ENCODE measurements around the gene PRDM16. TPM values are rescaled to one million over a fixed set of nuclear protein-coding genes. Genes with fewer than 3 reads are reported as not detected.

The PRDM16 gene
- polyA plus RNA-seq, 1 of the 3 experiments (the other 2 are of a cell fraction): not detected

DNA sequence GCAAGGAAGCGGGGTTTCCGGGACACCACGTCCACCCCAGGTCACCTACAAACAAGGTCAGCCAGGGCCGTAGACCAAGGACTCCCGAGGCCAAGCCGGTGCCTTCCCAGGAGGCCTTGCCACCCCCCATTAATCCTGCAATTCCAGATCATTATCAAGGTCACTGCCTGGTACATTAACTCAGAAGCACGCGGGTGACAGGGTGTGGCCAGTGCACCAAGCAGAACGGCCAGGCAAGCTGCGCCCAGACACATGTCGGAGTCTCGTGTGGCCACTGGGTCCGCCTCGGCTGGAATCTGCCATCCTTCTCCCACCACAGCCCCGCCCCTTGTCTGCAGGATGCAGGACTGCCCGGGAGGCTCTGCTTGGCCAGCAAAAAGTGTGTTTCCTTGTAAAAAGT lies 144.7 kb downstream of the PRDM16 start (continued):
- TF ChIP-seq, protein P1, sequence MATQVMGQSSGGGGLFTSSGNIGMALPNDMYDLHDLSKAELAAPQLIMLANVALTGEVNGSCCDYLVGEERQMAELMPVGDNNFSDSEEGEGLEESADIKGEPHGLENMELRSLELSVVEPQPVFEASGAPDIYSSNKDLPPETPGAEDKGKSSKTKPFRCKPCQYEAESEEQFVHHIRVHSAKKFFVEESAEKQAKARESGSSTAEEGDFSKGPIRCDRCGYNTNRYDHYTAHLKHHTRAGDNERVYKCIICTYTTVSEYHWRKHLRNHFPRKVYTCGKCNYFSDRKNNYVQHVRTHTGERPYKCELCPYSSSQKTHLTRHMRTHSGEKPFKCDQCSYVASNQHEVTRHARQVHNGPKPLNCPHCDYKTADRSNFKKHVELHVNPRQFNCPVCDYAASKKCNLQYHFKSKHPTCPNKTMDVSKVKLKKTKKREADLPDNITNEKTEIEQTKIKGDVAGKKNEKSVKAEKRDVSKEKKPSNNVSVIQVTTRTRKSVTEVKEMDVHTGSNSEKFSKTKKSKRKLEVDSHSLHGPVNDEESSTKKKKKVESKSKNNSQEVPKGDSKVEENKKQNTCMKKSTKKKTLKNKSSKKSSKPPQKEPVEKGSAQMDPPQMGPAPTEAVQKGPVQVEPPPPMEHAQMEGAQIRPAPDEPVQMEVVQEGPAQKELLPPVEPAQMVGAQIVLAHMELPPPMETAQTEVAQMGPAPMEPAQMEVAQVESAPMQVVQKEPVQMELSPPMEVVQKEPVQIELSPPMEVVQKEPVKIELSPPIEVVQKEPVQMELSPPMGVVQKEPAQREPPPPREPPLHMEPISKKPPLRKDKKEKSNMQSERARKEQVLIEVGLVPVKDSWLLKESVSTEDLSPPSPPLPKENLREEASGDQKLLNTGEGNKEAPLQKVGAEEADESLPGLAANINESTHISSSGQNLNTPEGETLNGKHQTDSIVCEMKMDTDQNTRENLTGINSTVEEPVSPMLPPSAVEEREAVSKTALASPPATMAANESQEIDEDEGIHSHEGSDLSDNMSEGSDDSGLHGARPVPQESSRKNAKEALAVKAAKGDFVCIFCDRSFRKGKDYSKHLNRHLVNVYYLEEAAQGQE (IDR thresholded peaks at IDR 0.05; ENCODE audit: low read depth, low read length): no peak
- TF ChIP-seq CHD2 (IDR thresholded peaks at IDR 0.05; ENCODE audit: low read length, partially characterized antibody) (no peak), TEAD4 (IDR thresholded peaks at IDR 0.05; ENCODE audit: borderline replicate concordance, insufficient read depth) (no peak), RXRA (IDR thresholded peaks at IDR 0.05; ENCODE audit: borderline replicate concordance, low read depth) (no peak), RAD21 (IDR thresholded peaks at IDR 0.05; ENCODE audit: low read length) (no peak)

DNA sequence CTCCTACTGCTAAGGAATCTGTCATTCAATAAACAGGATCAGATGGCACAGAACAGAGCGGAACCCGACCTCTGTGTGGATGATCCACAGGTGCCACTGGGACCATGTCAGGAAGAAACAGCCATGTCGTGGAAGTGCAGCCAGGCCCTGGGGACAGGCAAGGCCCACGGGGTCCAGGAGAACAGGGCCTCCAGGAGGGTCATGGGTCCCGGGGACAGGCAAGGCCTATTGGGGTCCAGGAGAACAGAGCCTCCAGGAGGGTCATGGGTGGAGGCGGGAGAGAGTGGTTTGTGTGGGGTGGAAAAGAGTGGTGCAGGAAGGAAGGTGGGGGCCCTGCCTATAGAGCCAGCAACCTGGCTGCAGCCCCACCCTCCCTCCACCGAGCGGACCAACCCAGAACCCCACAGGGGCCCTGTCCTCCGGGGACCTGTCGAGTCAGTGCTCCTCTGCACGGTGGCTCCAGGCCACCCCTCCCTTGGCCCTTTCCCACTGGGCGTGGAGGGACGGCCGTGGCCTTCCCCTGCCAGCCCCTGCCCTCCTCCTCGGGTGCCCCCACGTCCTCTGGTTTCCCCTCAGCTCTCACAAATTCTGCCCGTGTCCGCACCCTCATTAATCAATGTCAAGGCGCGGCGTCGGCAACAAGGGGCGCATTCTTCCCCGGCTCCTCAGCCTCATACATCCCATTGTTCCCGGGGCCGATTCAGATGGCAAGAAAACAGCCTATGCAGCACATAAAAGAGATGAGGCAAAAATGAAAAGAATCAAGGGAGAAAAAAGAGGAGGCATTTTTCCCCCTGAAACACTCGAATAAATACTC lies 146.4 kb downstream of the PRDM16 start:
- no peak overlapping the region for H3K27ac ChIP-seq (ENCODE audit: low read depth in 2 of 2, low read length in 1 of 2)
- H3F3A ChIP-seq (replicated peaks; ENCODE audit: insufficient read depth): no peaks in the 10 kb centered on the region
- H3K36me3 ChIP-seq (replicated peaks in 1 of 2; ENCODE audit: control insufficient read depth in 1 of 2, insufficient read depth in 2 of 2, low read length in 1 of 2): no peaks in the 10 kb centered on the region
- no peak overlapping the region for H3K4me3 ChIP-seq (ENCODE audit: low read depth in 2 of 2, low read length in 1 of 2)
- no peaks in the 10 kb centered on the region for H3K9me2 ChIP-seq
- TF ChIP-seq, protein P2, sequence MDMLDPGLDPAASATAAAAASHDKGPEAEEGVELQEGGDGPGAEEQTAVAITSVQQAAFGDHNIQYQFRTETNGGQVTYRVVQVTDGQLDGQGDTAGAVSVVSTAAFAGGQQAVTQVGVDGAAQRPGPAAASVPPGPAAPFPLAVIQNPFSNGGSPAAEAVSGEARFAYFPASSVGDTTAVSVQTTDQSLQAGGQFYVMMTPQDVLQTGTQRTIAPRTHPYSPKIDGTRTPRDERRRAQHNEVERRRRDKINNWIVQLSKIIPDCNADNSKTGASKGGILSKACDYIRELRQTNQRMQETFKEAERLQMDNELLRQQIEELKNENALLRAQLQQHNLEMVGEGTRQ (IDR thresholded peaks at IDR 0.05; ENCODE audit: borderline replicate concordance, low read depth, low read length): no peak
- 52% methylated on average over 20 of the region's 27 CpGs for WGBS (ENCODE audit: low lambda C conversion rate)
- no peaks in the 10 kb centered on the region for H3K79me2 ChIP-seq (ENCODE audit: insufficient read depth)
- H3K4me2 ChIP-seq: no peak overlapping the region
- ChIA-PET CTCF (no interaction called here), POLR2A (no interaction called here)
- no peak overlapping the region for H2AFZ ChIP-seq (ENCODE audit: low read depth)
- H4K20me1 ChIP-seq (ENCODE audit: insufficient read depth): no peaks in the 10 kb centered on the region
- H3K9me3 ChIP-seq: no peaks in the 10 kb centered on the region
- H3K27me3 ChIP-seq (ENCODE audit: insufficient read depth): no peaks in the 10 kb centered on the region; the same call in 1 of the 2 replicates
- no peak overlapping the region for H3K9ac ChIP-seq
- H3K4me1 ChIP-seq (ENCODE audit: control insufficient read depth in 1 of 2, insufficient read depth in 2 of 2, low read depth in 1 of 2, low read length in 1 of 2): no peaks in the 10 kb centered on the region; a peak in 1 of 4 replicates
- no peak for DNase-seq

DNA sequence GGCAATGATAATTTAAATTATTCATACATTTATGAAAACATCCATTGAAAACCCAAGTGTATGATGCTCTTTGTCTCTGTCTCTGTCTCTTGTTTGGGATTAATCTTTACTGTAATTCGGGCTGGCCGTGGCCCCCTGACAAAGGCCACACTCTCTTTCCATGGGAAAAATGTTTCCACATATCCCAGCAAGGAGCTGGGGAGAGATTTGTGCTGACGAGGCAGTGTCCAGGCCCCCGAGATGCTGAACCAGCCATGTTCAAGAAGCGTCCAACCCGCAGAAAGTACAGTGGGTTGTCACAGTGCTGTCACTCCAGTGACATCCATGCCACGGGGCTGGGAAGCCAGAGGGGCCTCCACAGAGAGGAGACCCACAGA lies 147.0 kb downstream of the PRDM16 start:
- 44% methylated on average over 6 of the region's 7 CpGs for WGBS (ENCODE audit: low lambda C conversion rate)
- POLR2A ChIA-PET: no interaction called here
- TF ChIP-seq, protein P3, sequence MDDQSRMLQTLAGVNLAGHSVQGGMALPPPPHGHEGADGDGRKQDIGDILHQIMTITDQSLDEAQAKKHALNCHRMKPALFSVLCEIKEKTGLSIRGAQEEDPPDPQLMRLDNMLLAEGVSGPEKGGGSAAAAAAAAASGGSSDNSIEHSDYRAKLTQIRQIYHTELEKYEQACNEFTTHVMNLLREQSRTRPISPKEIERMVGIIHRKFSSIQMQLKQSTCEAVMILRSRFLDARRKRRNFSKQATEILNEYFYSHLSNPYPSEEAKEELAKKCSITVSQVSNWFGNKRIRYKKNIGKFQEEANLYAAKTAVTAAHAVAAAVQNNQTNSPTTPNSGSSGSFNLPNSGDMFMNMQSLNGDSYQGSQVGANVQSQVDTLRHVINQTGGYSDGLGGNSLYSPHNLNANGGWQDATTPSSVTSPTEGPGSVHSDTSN (IDR thresholded peaks at IDR 0.05): no peak
- TF ChIP-seq, protein P4, sequence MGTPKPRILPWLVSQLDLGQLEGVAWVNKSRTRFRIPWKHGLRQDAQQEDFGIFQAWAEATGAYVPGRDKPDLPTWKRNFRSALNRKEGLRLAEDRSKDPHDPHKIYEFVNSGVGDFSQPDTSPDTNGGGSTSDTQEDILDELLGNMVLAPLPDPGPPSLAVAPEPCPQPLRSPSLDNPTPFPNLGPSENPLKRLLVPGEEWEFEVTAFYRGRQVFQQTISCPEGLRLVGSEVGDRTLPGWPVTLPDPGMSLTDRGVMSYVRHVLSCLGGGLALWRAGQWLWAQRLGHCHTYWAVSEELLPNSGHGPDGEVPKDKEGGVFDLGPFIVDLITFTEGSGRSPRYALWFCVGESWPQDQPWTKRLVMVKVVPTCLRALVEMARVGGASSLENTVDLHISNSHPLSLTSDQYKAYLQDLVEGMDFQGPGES (IDR thresholded peaks at IDR 0.05; ENCODE audit: low read depth, low read length): no peak
- no peak for TF ChIP-seq TEAD4 (IDR thresholded peaks at IDR 0.05; ENCODE audit: borderline replicate concordance, insufficient read depth)
- TF ChIP-seq EP300 (IDR thresholded peaks at IDR 0.05; ENCODE audit: borderline replicate concordance in 1 of 2, low read depth in 1 of 2, low read length in 1 of 2): no peak
- TF ChIP-seq CHD2 (IDR thresholded peaks at IDR 0.05; ENCODE audit: low read length, partially characterized antibody): no peak
- TF ChIP-seq, protein P5, sequence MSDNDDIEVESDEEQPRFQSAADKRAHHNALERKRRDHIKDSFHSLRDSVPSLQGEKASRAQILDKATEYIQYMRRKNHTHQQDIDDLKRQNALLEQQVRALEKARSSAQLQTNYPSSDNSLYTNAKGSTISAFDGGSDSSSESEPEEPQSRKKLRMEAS (IDR thresholded peaks at IDR 0.05; ENCODE audit: low read depth): no peak
- TF ChIP-seq ELF1 (IDR thresholded peaks at IDR 0.05): no peak
- TF ChIP-seq TCF12 (IDR thresholded peaks at IDR 0.05): no peak
- TF ChIP-seq, protein P6, sequence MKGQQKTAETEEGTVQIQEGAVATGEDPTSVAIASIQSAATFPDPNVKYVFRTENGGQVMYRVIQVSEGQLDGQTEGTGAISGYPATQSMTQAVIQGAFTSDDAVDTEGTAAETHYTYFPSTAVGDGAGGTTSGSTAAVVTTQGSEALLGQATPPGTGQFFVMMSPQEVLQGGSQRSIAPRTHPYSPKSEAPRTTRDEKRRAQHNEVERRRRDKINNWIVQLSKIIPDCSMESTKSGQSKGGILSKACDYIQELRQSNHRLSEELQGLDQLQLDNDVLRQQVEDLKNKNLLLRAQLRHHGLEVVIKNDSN (IDR thresholded peaks at IDR 0.05; ENCODE audit: borderline replicate concordance, low read depth): no peak
- no peak for TF ChIP-seq FOXJ3 (CRISPR knock-in tag; IDR thresholded peaks at IDR 0.05)
- no peak for TF ChIP-seq RFX5 (IDR thresholded peaks at IDR 0.05; ENCODE audit: low read length)

More for the DNA sequence above, 147.0 kb downstream of the PRDM16 start:
- CTCF ChIA-PET: no interaction called here
- no peaks in the 10 kb centered on the region for H4K20me1 ChIP-seq (ENCODE audit: insufficient read depth)
- H3K4me3 ChIP-seq (ENCODE audit: low read depth in 2 of 2, low read length in 1 of 2): no peak overlapping the region
- H3K27me3 ChIP-seq (ENCODE audit: insufficient read depth): no peaks in the 10 kb centered on the region; the same call in 1 of the 2 replicates
- H3F3A ChIP-seq (replicated peaks; ENCODE audit: insufficient read depth): no peaks in the 10 kb centered on the region
- H3K4me2 ChIP-seq: no peak overlapping the region
- no peak overlapping the region for H3K27ac ChIP-seq (ENCODE audit: low read depth in 2 of 2, low read length in 1 of 2)
- no peaks in the 10 kb centered on the region for H3K9me2 ChIP-seq
- H3K9ac ChIP-seq: no peak overlapping the region
- H3K9me3 ChIP-seq: no peaks in the 10 kb centered on the region
- H2AFZ ChIP-seq (ENCODE audit: low read depth): no peak overlapping the region
- H3K4me1 ChIP-seq (ENCODE audit: control insufficient read depth in 1 of 2, insufficient read depth in 2 of 2, low read depth in 1 of 2, low read length in 1 of 2): no peaks in the 10 kb centered on the region; a peak in 1 of 4 replicates
- DNase-seq: no peak
- H3K36me3 ChIP-seq (replicated peaks in 1 of 2; ENCODE audit: control insufficient read depth in 1 of 2, insufficient read depth in 2 of 2, low read length in 1 of 2): no peaks in the 10 kb centered on the region
- no peaks in the 10 kb centered on the region for H3K79me2 ChIP-seq (ENCODE audit: insufficient read depth)

Data from SK-N-SH (cell line).